Upper lobe of right lung (tissue), 1 donor: Measurements from ENCODE around the gene IGSF21. TPM values are rescaled to one million over a fixed set of nuclear protein-coding genes. Genes with fewer than 3 reads are reported as not detected.

Experiments used
- ATAC-seq: fragments of 200-7000 bp; cut with Tn5 transposase; one replicate; pipeline ENCODE4 v1.9.1; 2020; ENCODE audit warnings: mild to moderate bottlenecking, moderate library complexity
- DNase-seq: peaks from one replicate; pipeline ENCODE4 v3.0.0-alpha.2; 2020
- H3K27ac ChIP-seq: fragments of 200-600 bp; one replicate; pipeline ENCODE4 v1.8.0; 2022
- H3K27me3 ChIP-seq: fragments of 200-600 bp; one replicate; pipeline ENCODE4 v1.8.0; 2022; ENCODE audit warnings: mild to moderate bottlenecking
- H3K36me3 ChIP-seq: fragments of 200-600 bp; one replicate; pipeline ENCODE4 v1.8.0; 2022
- H3K4me1 ChIP-seq: fragments of 200-600 bp; one replicate; pipeline ENCODE4 v1.8.0; 2022
- H3K4me3 ChIP-seq: fragments of 200-600 bp; one replicate; pipeline ENCODE4 v1.8.0; 2022; ENCODE audit warnings: mild to moderate bottlenecking
- H3K9me3 ChIP-seq: fragments of 200-600 bp; one replicate; pipeline ENCODE4 v1.8.0; 2022
- CTCF ChIP-seq: fragments of 200-600 bp; IDR thresholded peaks from one replicate; pipeline ENCODE4 v1.8.0; 2022; ENCODE audit warnings: antibody characterized with exemption
- intact Hi-C: fragments of 100-400 bp; cut with DNase I; formaldehyde crosslinking; loops from one replicate; pipeline ENCODE4 v1.11.0; 2022
- total RNA-seq: library from RNA; stranded (reverse); fragmentation: NEBNext Ultra II Directional; extraction: Animal tissue kit (Norgen Biotek cat#: 25700); gene quantifications from one replicate; pipeline ENCODE4 v1.2.1, GENCODE V29; 2021
- donor health status: DM: no; HTN: yes; CAD: no; lungs with severe emphysema.

Gene IGSF21
- total RNA-seq, 1 donor from 2014 or later = 3.2 TPM

GRCh38 chr1:18099026-18099425 lies 8.6 kb upstream of the IGSF21 start:
- ATAC-seq = no peak
- no peaks in the 10 kb centered on the region for H3K4me1 ChIP-seq
- no peak for DNase-seq
- no peak overlapping the region for H3K4me3 ChIP-seq
- intact Hi-C loops = no loop called here
- H3K9me3 ChIP-seq = no peaks in the 10 kb centered on the region
- H3K27ac ChIP-seq = no peak overlapping the region
- H3K27me3 ChIP-seq = peaks cover 5% of the 10 kb centered on the region
- TF ChIP-seq CTCF = no peak
- H3K36me3 ChIP-seq = no peaks in the 10 kb centered on the region

GRCh38 chr1:18100060-18100459 lies 7.5 kb upstream of the IGSF21 start:
- ATAC-seq = no peak
- intact Hi-C loops = no loop called here
- Histone ChIP-seq H3K36me3 (no peaks in the 10 kb centered on the region), H3K9me3 (no peaks in the 10 kb centered on the region), H3K27me3 (peaks cover 8% of the 10 kb centered on the region), H3K4me1 (no peaks in the 10 kb centered on the region), H3K27ac (no peak overlapping the region), H3K4me3 (no peak overlapping the region)
- no peak for TF ChIP-seq CTCF
- no peak for DNase-seq

GRCh38 chr1:18100491-18101063 lies 7.0 kb upstream of the IGSF21 start:
- peaks cover 13% of the 10 kb centered on the region for H3K27me3 ChIP-seq
- TF ChIP-seq CTCF = peak; percentile 79
- H3K4me3 ChIP-seq = no peak overlapping the region
- H3K4me1 ChIP-seq = no peaks in the 10 kb centered on the region
- DNase-seq = no peak
- no peaks in the 10 kb centered on the region for H3K36me3 ChIP-seq
- ATAC-seq = peak; percentile 75
- intact Hi-C loops = no loop called here
- H3K27ac ChIP-seq = no peak overlapping the region
- H3K9me3 ChIP-seq = no peaks in the 10 kb centered on the region

GRCh38 chr1:18101508-18101907 lies 6.1 kb upstream of the IGSF21 start:
- Histone ChIP-seq H3K4me3 (no peak overlapping the region), H3K4me1 (no peaks in the 10 kb centered on the region), H3K36me3 (no peaks in the 10 kb centered on the region), H3K9me3 (no peaks in the 10 kb centered on the region), H3K27me3 (peaks cover 22% of the 10 kb centered on the region), H3K27ac (no peak overlapping the region)
- no peak for TF ChIP-seq CTCF
- ATAC-seq (no peak), DNase-seq (no peak)
- intact Hi-C loops = no loop called here

- H3K27ac ChIP-seq = no peak overlapping the region
- ATAC-seq = no peak
- intact Hi-C loops = no loop called here
These were observed 3.7 kb upstream of the IGSF21 start for GRCh38 chr1:18103788-18104421.

More at GRCh38 chr1:18103788-18104421, 3.7 kb upstream of the IGSF21 start:
- Histone ChIP-seq H3K27me3 (peaks cover 40% of the 10 kb centered on the region), H3K4me1 (no peaks in the 10 kb centered on the region), H3K4me3 (no peak overlapping the region), H3K9me3 (no peaks in the 10 kb centered on the region), H3K36me3 (no peaks in the 10 kb centered on the region)
- no peak for TF ChIP-seq CTCF
- DNase-seq = no peak
